Gastroesophageal sphincter (tissue), 3 donors: Measurements from ENCODE around the gene BRWD1.

Experiments
- EP300 ChIP-seq: sonication (generic); formaldehyde crosslinking; IDR thresholded peaks from one replicate; pipeline ENCODE4 v1.6.1; 2017; ENCODE audit warnings: antibody characterized with exemption, mild to moderate bottlenecking
- POLR2A ChIP-seq, 2 donors: fragments of 450-650 bp; IDR thresholded peaks; one replicate each; pipeline ENCODE4 v1.6.1; 2017; ENCODE audit warnings: antibody characterized with exemption in 2 of 2, mild to moderate bottlenecking in 2 of 2, moderate library complexity in 1 of 2
- TF ChIP-seq, protein P1 (sequence below), 4 experiments: fragments of 200-600 bp in 2 of 4; fragments of 450-650 bp in 2 of 4; sonication (generic) in 1 of 4; IDR thresholded peaks; one replicate each; pipeline ENCODE4 v1.5.1; 2017 to 2019; ENCODE audit warnings: antibody characterized with exemption in 4 of 4, mild to moderate bottlenecking in 2 of 4, moderate library complexity in 2 of 4

DNA sequence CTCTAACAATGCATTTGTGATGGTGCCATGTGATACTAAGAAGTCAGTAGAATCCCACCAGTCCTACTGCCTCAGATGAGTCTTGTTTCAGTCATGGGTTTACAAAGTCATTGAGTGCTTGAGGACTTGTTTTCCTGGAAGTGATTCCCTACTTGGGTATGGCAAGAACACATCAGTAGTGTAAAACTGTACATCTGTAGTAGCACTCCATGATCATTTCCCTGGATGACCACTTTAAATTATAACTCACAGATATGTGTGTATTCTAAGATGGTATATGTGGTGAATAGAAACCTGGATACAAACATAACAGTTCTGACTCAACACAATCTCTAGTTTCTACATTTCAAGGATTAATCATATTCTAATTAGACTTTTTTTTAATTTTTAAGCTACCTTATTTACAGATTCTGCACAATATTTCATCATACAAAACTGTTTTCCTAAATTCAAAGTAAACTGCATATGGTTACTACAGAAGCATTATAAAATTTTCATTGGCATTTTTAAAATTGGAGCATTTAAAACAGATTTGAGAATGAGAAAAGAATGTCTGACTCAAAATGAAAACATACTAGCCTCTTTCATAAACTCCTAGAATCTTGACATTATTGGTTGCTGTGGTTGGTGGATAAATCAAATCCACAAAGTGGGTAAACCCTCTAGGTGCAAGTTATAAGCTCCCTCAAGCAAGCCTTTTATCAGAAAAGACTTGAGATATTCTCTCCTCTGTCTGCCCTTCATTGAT, 123.4 kb downstream of the BRWD1 start:
- no peak for TF ChIP-seq EP300
- TF ChIP-seq, protein P1, sequence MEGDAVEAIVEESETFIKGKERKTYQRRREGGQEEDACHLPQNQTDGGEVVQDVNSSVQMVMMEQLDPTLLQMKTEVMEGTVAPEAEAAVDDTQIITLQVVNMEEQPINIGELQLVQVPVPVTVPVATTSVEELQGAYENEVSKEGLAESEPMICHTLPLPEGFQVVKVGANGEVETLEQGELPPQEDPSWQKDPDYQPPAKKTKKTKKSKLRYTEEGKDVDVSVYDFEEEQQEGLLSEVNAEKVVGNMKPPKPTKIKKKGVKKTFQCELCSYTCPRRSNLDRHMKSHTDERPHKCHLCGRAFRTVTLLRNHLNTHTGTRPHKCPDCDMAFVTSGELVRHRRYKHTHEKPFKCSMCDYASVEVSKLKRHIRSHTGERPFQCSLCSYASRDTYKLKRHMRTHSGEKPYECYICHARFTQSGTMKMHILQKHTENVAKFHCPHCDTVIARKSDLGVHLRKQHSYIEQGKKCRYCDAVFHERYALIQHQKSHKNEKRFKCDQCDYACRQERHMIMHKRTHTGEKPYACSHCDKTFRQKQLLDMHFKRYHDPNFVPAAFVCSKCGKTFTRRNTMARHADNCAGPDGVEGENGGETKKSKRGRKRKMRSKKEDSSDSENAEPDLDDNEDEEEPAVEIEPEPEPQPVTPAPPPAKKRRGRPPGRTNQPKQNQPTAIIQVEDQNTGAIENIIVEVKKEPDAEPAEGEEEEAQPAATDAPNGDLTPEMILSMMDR (IDR thresholded peaks at IDR 0.05) = no peak
- no peak for TF ChIP-seq POLR2A (IDR thresholded peaks at IDR 0.05)
